Measurements from ENCODE around the gene PTPN20.
"Not testable (repeated sequence)": the region's sequence is repeated elsewhere in the genome, so short reads cannot be mapped to it uniquely, and the experiment has no call there.

PTPN20 gene

DNA sequence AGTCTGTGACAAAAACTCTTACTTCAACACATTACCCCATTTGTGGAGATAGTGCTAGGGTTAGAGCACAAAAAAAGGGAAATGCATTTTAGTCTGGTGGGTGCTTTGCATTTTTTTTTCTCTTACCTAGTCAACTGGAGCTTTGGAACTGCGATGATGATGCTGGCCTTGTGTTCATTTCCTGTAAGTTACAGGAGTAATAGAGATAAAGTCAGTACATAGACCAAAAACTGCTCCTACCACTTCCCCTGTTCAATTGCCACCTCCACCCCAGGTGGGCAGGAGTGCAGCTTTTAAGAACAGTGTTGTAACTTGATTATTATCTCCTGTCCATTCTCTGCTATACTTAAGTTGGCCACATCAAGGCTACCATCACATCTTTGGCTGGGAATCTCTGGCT is 29.9 kb downstream of the PTPN20 start:
- DNase-seq; in situ Hi-C loops (cut with MboI; ENCODE audit: low pct_unique_long_range_greater_than_20kb, low sequenced_read_pairs): not testable (repeated sequence)

DNA sequence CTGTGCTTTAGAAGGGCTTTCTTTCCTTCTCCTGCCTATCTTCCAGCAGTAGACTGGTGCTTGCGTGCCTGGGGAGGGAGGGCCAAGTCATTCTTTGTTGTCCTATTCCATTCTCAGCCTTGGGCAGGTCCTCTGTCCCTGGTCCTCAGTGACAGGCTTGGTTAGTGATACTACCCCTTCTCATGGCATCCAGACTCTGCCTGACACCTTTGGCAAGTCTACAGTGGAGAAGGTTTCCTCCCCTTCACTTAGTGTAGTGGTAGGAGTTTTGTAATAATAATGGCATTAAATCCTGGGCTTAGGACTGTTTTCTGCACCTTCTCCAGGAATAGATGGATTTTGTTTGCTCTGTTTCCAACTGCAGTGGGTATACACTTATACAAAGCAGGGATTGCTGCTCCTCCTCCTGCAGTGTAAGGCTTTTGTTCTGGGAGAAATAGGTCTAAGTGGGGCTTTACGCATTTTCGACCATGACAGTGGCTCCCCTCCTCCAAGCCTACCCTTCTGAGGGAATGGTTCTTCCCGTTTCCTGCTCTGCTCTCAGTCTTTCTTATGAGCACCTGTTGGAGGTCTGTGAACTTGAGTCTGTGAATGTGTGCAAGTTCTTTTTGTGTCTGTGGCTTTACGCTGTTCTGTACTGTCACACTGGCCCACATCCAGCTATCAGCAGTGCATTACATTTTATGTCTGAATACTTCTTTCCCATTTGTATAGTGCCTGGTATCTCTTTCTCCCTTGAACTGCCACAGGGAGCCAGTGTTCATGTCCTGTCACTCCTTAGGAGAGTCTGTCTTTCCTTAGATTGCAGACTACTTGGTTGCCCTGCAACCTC is 37.7 kb downstream of the PTPN20 start:
- in situ Hi-C loops (cut with MboI; ENCODE audit: low pct_unique_long_range_greater_than_20kb, low sequenced_read_pairs); DNase-seq: not testable (repeated sequence)

DNA sequence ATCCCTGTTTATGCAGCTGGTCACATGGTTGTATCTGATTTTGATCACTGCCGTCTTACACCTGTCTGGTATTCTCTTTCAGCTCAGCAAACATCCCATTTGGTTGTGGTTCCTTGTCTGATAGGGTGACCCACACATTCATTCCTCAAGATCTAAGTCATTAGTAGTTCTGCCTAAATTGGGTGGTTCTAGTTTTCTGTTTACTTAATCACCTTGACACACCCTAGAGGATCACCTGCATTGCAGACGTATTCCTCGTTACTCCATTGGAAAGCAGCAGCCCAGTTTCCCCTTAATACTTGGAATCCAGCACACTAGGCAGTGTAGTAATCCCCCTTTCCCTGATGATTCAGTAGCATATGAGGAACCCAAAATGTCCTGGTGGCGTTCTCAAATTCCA is 41.3 kb downstream of the PTPN20 start:
- DNase-seq; in situ Hi-C loops (cut with MboI; ENCODE audit: low pct_unique_long_range_greater_than_20kb, low sequenced_read_pairs): not testable (repeated sequence)

DNA sequence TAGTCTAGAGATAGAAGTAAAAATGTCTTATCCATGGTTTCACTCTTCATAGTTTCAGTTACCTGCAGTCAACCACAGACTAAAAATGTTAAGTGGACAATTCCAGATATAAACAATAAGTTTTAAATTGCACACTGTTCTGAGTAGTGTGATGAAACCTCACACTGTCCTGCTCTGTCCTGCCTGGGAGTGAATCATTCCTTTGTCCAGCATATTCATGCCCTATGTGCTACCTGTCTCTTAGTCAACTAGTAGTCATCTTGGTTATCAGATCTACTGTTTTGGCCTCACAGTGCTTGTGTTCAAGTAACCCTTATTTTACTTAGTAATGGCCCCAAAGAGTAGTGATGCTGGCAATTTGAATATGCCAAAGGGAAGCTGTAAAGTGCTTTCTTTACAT is 49.5 kb downstream of the PTPN20 start:
- in situ Hi-C loops (cut with MboI; ENCODE audit: low pct_unique_long_range_greater_than_20kb, low sequenced_read_pairs) = not testable (repeated sequence)

DNA sequence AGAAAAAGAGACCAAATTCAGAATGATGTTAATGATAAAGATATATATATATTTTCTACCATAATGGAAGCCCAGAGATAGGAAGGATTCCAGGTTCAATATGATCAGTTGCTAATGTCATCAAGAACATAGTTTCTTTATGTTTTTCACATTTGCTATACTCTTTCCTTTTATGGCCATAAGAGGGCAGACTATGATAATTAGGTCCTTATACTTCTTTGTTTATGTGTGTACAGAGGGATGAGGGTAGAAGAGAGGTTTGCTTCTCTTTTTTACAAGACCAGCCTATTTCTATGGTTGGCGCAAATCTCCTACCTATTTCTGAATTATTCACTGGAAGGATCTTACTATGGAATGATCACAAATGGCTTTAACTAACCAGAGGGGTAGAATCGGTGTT is 52.1 kb downstream of the PTPN20 start:
- DNase-seq; in situ Hi-C loops (cut with MboI; ENCODE audit: low pct_unique_long_range_greater_than_20kb, low sequenced_read_pairs): not testable (repeated sequence)

More for the DNA sequence above, 49.5 kb downstream of the PTPN20 start:
- not testable (repeated sequence) for DNase-seq

DNA sequence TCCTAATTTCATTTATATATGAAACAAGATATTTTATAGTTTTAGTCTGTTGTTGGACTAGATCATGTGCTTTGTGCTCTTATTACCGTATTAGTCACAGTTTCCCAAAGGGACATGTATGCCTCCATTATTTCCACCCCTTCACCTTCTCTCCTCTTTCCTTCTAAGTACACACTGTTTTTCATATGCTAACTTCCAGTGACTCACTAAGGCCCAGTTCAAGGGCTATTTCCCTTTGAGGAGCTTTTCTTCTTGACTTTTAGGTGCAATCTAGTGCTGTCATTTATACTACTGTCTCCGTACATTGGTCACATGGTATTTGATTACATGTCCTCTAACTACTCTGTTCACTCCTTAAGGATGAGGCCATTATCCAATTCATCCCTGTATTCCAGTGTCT is 55.8 kb downstream of the PTPN20 start:
- in situ Hi-C loops (cut with MboI; ENCODE audit: low pct_unique_long_range_greater_than_20kb, low sequenced_read_pairs) = not testable (repeated sequence)

DNA sequence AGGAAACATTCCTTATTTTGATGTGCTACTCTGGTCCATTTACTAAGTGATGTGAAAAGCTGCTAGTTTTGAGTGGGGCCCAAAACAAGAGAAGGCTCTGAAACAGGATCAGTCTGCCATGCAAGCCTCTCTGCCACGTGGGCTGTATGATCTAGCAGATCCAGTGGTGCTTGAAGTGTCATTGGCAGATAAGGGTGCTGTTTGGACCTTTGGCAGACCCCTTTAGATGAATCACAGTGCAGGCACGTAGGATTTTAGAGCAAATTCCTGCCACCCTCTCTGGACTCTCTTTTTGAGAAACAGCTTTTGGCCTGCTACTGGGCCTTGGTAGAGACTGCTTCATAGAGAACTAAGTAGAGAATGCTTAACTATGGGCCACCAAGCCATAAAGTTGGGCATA is 69.0 kb downstream of the PTPN20 start:
- in situ Hi-C loops (cut with MboI; ENCODE audit: low pct_unique_long_range_greater_than_20kb, low sequenced_read_pairs); DNase-seq: not testable (repeated sequence)

More for the DNA sequence above, 55.8 kb downstream of the PTPN20 start:
- not testable (repeated sequence) for DNase-seq

DNA sequence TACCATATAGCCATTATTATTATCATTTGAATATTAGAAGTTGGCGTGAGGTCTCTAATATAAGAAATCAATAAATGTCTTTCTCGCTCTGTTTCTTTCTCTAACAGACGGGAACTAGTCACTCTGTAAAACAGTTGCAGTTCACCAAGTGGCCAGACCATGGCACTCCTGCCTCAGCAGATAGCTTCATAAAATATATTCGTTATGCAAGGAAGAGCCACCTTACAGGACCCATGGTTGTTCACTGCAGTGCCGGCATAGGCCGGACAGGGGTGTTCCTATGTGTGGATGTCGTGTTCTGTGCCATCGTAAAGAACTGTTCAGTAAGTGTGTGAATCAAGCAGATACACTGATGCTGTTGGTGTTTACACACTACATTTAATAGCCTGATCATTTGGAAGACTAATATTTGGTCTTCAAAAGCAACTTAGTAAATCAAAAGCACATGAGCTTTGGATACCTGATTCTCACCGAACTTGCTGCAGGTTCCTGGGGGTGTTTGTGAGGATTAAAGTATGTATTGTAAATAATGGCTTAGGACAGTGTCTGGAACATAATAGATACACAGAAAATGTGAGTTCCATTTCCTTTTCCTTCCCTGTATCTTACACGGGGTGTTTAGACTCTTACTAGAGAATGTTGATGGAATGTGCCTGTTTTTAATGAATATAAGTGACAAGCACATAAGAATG is 76.2 kb downstream of the PTPN20 start:
- in situ Hi-C loops (cut with MboI; ENCODE audit: low pct_unique_long_range_greater_than_20kb, low sequenced_read_pairs); DNase-seq: not testable (repeated sequence)

DNA sequence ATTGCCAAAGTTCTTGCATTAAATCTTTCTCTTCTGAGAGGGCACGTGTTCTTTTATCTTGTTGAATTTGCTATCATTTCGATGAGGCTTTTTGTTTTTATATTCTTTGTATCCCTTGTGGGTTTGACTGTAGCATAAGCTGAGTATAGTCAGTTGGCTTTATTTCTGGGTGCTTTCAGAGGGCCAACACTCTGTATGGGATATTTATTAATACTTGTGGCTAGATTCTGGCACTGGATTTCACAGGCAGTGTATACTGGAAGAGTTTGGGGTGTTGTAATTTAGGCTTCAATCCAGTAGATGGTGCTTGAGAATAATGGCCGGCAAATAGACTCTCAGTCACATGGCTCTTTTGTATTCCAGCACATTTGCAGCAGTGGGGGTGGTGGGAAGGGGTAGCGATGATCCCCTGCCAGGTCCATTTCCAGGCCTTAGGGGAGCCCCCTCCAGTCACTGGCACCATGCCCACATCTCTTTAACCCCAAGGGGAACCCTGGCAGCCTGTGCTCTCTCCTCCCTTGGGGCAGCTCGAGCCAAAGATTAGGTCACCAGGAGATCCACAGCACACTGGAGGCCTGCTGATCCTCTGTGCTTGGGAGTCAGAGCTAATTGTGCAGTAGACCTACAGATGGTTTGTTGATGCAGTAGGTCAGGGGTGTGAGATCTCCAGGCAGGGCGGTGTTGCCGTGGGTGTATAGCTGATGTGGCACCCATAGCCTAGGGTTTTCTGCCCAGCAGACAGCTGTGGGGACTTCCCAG is 81.8 kb downstream of the PTPN20 start:
- in situ Hi-C loops (cut with MboI; ENCODE audit: low pct_unique_long_range_greater_than_20kb, low sequenced_read_pairs) = no loop called here
- peak; percentile 33 for DNase-seq

DNA sequence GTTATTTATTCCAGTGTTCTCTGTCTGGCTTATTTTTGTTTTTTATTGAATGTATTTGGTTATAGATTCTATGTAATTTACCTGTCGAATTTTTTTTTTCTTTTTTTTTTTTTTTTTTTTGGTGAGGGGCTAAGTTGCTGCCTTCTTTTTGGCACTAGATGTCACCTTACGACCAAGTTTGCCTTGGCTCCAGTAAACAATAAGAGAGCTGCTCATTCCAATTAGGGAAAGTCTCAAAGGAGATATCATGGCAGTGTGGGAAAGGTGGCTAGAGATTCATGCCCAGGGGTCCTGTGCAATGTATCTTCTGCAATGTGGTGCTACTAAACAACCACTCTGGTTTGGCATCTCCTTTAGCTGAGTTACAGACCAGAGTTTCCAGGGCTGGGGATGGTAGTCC is 84.0 kb downstream of the PTPN20 start:
- no peak for DNase-seq
- in situ Hi-C loops (cut with MboI; ENCODE audit: low pct_unique_long_range_greater_than_20kb, low sequenced_read_pairs) = no loop called here

DNA sequence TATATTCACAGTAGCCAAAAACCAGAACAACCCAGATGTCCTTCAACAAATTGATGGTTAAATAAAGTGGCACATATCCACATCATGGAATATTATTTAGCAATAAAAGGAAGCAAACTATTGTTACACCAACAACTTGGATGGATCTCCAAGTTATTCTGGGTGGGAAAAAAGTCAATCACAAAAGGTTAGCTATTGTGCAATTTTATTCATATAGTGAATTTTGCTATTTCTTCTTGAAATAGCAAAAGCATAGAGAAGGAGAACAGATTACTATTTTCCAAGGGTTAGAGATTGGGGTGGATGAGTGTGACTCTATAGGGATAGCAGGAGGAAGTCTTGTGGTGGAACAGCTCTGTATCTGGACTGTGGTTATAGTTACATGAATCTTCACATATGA is 87.0 kb downstream of the PTPN20 start:
- in situ Hi-C loops (cut with MboI; ENCODE audit: low pct_unique_long_range_greater_than_20kb, low sequenced_read_pairs) = no loop called here
- DNase-seq = no peak

DNA sequence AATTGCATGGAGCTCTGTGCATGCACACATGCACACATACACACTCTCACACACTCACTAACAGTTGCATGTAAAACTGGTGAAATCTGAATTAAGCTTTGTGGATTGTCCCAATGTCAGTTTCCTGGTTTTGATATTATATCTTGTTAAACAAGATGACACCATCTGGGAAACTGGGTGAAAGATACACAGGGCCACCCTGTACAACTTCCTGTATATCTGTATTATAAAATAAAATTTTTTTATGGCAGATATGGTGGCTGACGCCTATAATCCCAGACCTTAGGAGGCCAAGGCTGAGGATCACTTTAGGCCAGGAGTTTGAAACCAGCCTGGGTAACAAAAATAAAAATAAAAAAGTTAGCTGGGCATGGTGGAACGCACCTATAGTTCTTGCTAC is 87.4 kb downstream of the PTPN20 start:
- no peak for DNase-seq
- in situ Hi-C loops (cut with MboI; ENCODE audit: low pct_unique_long_range_greater_than_20kb, low sequenced_read_pairs) = no loop called here

DNA sequence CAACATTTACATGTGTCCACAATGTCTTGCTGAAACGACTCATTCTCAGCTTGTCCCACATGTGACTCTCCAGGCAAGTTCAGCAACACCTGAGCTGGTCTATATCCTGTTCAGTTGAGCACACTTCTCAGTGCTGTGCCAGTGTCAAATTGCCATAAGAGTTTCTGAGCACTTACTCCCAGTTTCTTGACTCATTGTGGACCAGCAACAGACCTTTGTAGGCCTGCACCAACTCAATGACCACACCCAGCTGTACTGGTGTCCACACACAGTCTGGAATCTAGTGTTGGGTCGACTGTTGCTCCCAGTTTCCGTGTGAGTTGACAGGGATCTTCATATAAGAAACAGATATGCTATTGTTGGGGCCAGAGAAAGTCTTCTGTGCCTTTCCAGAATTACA is 88.0 kb downstream of the PTPN20 start:
- in situ Hi-C loops (cut with MboI; ENCODE audit: low pct_unique_long_range_greater_than_20kb, low sequenced_read_pairs) = no loop called here
- no peak for DNase-seq

DNA sequence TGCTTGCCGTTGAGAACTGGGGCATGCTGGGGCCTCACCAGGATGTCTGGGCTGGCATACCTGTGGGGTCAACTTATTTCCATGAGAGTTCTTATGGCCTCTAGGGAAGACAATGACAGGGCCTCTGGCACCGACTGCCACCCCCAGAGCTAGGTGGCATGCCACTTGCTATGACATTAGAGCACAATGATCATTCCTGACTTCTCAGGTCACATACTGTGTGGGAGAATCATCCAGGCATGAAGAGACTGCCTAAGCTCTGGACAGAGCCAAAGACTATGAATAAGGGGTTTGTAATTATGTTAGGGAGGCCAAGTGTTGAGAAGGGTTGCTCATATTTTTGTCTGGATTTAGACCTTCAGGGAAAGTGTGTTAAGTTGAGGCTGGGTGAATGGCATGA is 97.5 kb downstream of the PTPN20 start:
- in situ Hi-C loops (cut with MboI; ENCODE audit: low pct_unique_long_range_greater_than_20kb, low sequenced_read_pairs) = no loop called here
- no peak for DNase-seq

DNA sequence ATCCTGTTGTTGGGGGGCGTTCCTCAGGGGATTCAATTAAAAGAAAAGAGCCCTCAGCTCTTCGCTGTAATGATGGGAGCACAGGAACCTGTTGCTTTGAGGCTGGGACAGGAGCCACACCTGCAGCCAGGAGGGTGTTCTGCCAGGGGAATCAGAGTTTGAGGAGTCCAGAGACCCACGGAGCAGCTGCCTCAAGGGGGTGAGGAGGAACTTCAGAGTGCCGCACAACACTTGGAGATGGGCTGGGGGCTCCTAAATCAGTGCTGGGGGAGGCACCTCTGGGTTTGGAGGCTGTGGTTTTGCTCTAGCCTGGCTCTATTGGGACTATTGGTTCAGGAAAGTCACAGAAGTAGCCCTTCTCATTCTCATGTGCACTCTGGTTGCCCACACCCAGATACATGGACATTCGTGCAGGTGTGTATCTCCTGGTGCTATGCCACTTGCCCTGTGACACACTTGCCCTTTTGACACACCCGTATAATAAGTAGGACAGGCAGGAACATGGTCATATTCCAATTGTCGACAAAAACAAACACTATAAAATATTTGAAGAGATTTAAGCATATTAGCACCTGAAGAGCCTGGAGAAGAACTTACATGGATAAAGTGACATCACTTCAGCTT is 98.1 kb downstream of the PTPN20 start:
- in situ Hi-C loops (cut with MboI; ENCODE audit: low pct_unique_long_range_greater_than_20kb, low sequenced_read_pairs) = no loop called here

DNA sequence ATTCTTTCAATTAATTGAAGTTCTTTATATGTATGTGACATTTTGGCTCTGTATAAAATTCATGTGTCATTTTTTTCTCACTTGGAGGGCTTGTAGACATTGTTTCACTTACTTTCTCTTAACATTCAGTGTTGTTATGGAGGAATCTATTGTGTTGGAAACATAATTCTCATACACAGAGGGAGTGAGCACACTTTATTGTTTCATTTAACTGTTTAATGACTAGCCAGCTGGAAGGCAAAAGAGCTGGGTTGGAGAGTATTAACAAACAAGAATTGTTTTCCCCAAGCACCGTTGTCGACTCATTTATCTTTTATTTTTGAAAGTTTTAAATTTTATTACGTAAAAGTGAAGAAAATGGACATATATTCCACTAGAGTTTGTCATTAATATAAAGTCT is 98.8 kb downstream of the PTPN20 start:
- DNase-seq = no peak

More for the DNA sequence above, 98.1 kb downstream of the PTPN20 start:
- DNase-seq = no peak

DNA sequence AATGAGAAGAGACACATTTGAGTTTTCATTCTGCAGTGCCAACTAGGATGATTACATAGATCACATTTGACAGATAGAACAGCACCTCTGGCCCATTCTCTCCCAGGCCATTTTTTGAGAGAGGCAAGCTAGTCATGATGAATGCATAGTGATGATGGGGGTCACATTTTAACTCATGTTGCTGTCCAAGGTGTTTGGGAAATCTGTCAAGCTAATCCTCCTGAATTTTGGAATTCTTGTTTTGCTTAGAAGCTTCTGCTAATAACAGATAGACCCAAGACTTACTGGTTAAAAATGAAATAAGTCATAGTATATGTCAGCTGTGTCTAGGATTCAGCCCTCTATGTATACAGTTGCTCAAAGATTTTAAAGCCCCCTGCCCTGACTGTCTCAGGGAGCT is 101.0 kb downstream of the PTPN20 start:
- DNase-seq = no peak
- in situ Hi-C loops (cut with MboI; ENCODE audit: low pct_unique_long_range_greater_than_20kb, low sequenced_read_pairs) = no loop called here

More for the DNA sequence above, 98.8 kb downstream of the PTPN20 start:
- in situ Hi-C loops (cut with MboI; ENCODE audit: low pct_unique_long_range_greater_than_20kb, low sequenced_read_pairs) = no loop called here

DNA sequence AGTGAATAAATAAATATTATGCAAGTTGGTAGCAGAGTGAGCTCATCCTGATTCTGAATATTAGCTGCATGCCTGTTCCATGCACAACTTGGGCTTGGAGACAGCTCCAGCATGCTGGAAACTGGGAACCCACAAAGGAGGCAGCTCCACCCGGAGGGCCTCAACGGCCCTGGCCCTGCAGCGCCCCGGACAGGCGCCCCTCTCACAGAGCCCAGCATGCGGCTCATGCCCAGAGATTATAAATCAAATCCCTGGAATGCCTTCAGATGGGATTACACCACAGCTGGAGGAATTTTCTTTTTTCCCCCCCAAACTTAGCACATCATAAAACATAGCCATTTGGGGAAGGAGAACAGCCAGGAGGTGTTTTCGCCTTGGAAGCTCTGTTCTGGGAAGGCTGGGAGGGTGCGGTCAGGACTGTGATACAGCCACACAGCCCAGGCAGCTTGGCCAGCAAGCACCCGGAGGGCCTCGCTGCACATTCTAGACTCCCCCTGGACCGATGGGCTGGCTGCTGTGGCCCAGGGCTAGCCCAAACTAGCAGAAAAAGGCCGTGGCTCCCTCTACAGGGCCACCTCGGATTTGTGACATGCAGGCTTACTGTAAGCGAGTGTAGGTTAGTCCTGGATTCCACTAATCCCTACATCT is 102.4 kb downstream of the PTPN20 start:
- DNase-seq = no peak
- in situ Hi-C loops (cut with MboI; ENCODE audit: low pct_unique_long_range_greater_than_20kb, low sequenced_read_pairs) = no loop called here

DNA sequence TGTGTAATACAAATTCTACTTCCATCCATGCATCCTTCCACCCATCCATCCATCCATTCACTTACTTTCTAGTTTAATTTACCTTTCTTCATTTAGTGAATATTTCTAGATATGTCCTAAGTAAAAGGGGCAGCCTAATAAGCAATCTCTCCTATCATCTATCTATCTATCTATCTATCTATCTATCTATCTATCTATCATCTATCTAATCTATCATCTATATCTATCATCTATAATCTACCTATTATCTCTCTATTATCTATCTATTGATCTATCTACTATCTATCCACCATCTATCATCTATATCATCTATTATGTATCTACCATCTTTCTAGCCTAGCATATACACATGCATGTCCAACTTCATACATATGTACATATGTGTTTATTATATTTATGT is 104.2 kb downstream of the PTPN20 start:
- in situ Hi-C loops (cut with MboI; ENCODE audit: low pct_unique_long_range_greater_than_20kb, low sequenced_read_pairs) = no loop called here
- no peak for DNase-seq
